HEK293T (cell line): ENCODE results near the gene PRDM16.

Experiments
- CTCF ChIA-PET: fragments of 350-600 bp; formaldehyde crosslinking; extraction: SDS; loops from one replicate; lab custom pipeline; 2021; ENCODE audit warnings: antibody characterized with exemption, inconsistent platforms; lab: Yijun Ruan, JAX
- POLR2A ChIA-PET: fragments of 350-600 bp; formaldehyde crosslinking; extraction: SDS; loops from one replicate; lab custom pipeline; 2020; ENCODE audit warnings: antibody characterized with exemption, inconsistent platforms; lab: Yijun Ruan, JAX
- DNase-seq: peaks from one replicate; pipeline ENCODE4 v3.0.0; 2012; ENCODE audit warnings: mixed read lengths; ENCODE audit errors: extremely low spot score
- ARNT ChIP-seq: fragments of 450-650 bp; IDR thresholded peaks from 2 replicates; pipeline ENCODE4 v1.6.1; 2017; ENCODE audit warnings: mild to moderate bottlenecking
- BHLHE40 ChIP-seq: fragments of 450-650 bp; IDR thresholded peaks from 2 replicates; pipeline ENCODE4 v1.6.1; 2016; ENCODE audit warnings: mild to moderate bottlenecking, moderate library complexity, borderline replicate concordance
- CTBP1 ChIP-seq: fragments of 450-650 bp; IDR thresholded peaks from 2 replicates; pipeline ENCODE4 v1.6.1; 2016; ENCODE audit warnings: borderline replicate concordance
- ELF4 ChIP-seq: fragments of 450-650 bp; IDR thresholded peaks from 2 replicates; pipeline ENCODE4 v1.6.1; 2017; ENCODE audit warnings: antibody characterized with exemption
- FOXA1 ChIP-seq: fragments of 450-650 bp; IDR thresholded peaks from 2 replicates; pipeline ENCODE4 v1.6.1; 2016; ENCODE audit warnings: mild to moderate bottlenecking
- FOXK2 ChIP-seq: fragments of 450-650 bp; IDR thresholded peaks from 2 replicates; pipeline ENCODE4 v1.6.1; 2016; ENCODE audit warnings: mild to moderate bottlenecking
- FOXM1 ChIP-seq: fragments of 450-650 bp; IDR thresholded peaks from 2 replicates; pipeline ENCODE4 v1.6.1; 2017; ENCODE audit warnings: mild to moderate bottlenecking, borderline replicate concordance
- HDGF ChIP-seq: fragments of 450-650 bp; IDR thresholded peaks from 2 replicates; pipeline ENCODE4 v1.6.1; 2017; ENCODE audit warnings: antibody characterized with exemption, borderline replicate concordance
- L3MBTL2 ChIP-seq: fragments of 450-650 bp; conservative IDR thresholded peaks from 2 replicates; pipeline ENCODE4 v1.6.1; 2016; ENCODE audit warnings: mild to moderate bottlenecking
- LEF1 ChIP-seq: fragments of 450-650 bp; IDR thresholded peaks from 2 replicates; pipeline ENCODE4 v1.6.1; 2017; ENCODE audit warnings: mild to moderate bottlenecking, borderline replicate concordance
- NFRKB ChIP-seq: fragments of 450-650 bp; IDR thresholded peaks from 2 replicates; pipeline ENCODE4 v1.6.1; 2016; ENCODE audit warnings: mild to moderate bottlenecking, moderate library complexity
- PKNOX1 ChIP-seq: fragments of 450-650 bp; IDR thresholded peaks from 2 replicates; pipeline ENCODE4 v1.6.1; 2016
- SP1 ChIP-seq: fragments of 450-650 bp; IDR thresholded peaks from 2 replicates; pipeline ENCODE4 v1.6.1; 2017
- SUZ12 ChIP-seq: fragments of 450-650 bp; IDR thresholded peaks from 2 replicates; pipeline ENCODE4 v1.6.1; 2016; ENCODE audit warnings: mild to moderate bottlenecking
- TARDBP ChIP-seq: fragments of 450-650 bp; IDR thresholded peaks from 2 replicates; pipeline ENCODE4 v1.6.1; 2016
- ZNF384 ChIP-seq: fragments of 450-650 bp; IDR thresholded peaks from 2 replicates; pipeline ENCODE4 v1.6.1; 2016

The PRDM16 gene

GRCh38 chr1:3294450-3294849 is 225.4 kb downstream of the PRDM16 start:
- ChIA-PET POLR2A (no interaction called here), CTCF (no interaction called here)
- TF ChIP-seq FOXK2 = no peak
- TF ChIP-seq FOXM1 = no peak
- no peak for TF ChIP-seq SP1
- no peak for TF ChIP-seq FOXA1
- TF ChIP-seq HDGF = no peak
- no peak for TF ChIP-seq ELF4
- TF ChIP-seq NFRKB = no peak
- no peak for TF ChIP-seq L3MBTL2
- TF ChIP-seq ZNF384 = no peak
- no peak for TF ChIP-seq PKNOX1
- TF ChIP-seq BHLHE40 = no peak
- no peak for TF ChIP-seq LEF1
- no peak for TF ChIP-seq SUZ12
- no peak for TF ChIP-seq ARNT
- DNase-seq = no peak

GRCh38 chr1:3295846-3296245 is 226.8 kb downstream of the PRDM16 start:
- ChIA-PET POLR2A (no interaction called here), CTCF (interaction anchor here (0.6 kb wide), 1 partner anchor 199 kb away, joined by 3 read pairs; no protein-coding TSS in a partner anchor)
- no peak for DNase-seq
- TF ChIP-seq LEF1 (no peak), NFRKB (no peak), FOXK2 (no peak), PKNOX1 (no peak), SP1 (no peak)

- TF ChIP-seq PKNOX1 (no peak), FOXM1 (no peak), HDGF (no peak), NFRKB (no peak), ELF4 (no peak), SP1 (no peak), SUZ12 (no peak), ZNF384 (no peak), CTBP1 (no peak)
- POLR2A ChIA-PET = no interaction called here
- CTCF ChIA-PET = no interaction called here
- no peak for DNase-seq
Measured at GRCh38 chr1:3296326-3296725, 227.3 kb downstream of the PRDM16 start.

- POLR2A ChIA-PET = no interaction called here
- no peak for DNase-seq
- CTCF ChIA-PET = no interaction called here
- no peak for TF ChIP-seq LEF1
- TF ChIP-seq SUZ12 = no peak
- no peak for TF ChIP-seq SP1
Measured at GRCh38 chr1:3296826-3297225, 227.8 kb downstream of the PRDM16 start.

GRCh38 chr1:3297756-3298155 is 228.8 kb downstream of the PRDM16 start:
- ChIA-PET POLR2A (no interaction called here), CTCF (no interaction called here)
- no peak for DNase-seq
- TF ChIP-seq FOXK2 (no peak), HDGF (no peak), ZNF384 (no peak), TARDBP (no peak)

GRCh38 chr1:3298197-3298596 is 229.2 kb downstream of the PRDM16 start:
- CTCF ChIA-PET = interaction anchor here (0.7 to 1.0 kb wide), 2 partner anchors 22 to 52 kb away, joined by 3 read pairs; no protein-coding TSS in a partner anchor
- POLR2A ChIA-PET = no interaction called here
- no peak for DNase-seq
- TF ChIP-seq HDGF = no peak
- no peak for TF ChIP-seq L3MBTL2
- no peak for TF ChIP-seq FOXM1
- no peak for TF ChIP-seq ELF4
- no peak for TF ChIP-seq SP1
- TF ChIP-seq FOXK2 = no peak
- no peak for TF ChIP-seq TARDBP
- TF ChIP-seq PKNOX1 = no peak
- no peak for TF ChIP-seq FOXA1
- TF ChIP-seq NFRKB = no peak
- TF ChIP-seq SUZ12 = no peak
- no peak for TF ChIP-seq ZNF384
- TF ChIP-seq LEF1 = no peak
- TF ChIP-seq CTBP1 = no peak
- no peak for TF ChIP-seq ARNT
- TF ChIP-seq BHLHE40 = no peak

- ChIA-PET POLR2A (no interaction called here), CTCF (no interaction called here)
- DNase-seq = no peak
- TF ChIP-seq LEF1 (no peak), PKNOX1 (no peak), BHLHE40 (no peak), FOXM1 (no peak)
Measured at GRCh38 chr1:3304246-3304645, 235.2 kb downstream of the PRDM16 start.
